Panc1 (cell line): ENCODE data around the gene RER1. TPM values are rescaled to one million over a fixed set of nuclear protein-coding genes. Genes with fewer than 3 reads are reported as not detected.

ENCODE experiments used
- ATAC-seq: fragments of 200-7000 bp; cut with Tn5 transposase; 2 replicates; pipeline ENCODE4 v1.9.1; 2020; ENCODE audit warnings: mild to moderate bottlenecking, moderate library complexity
- BruUV-seq: library from RNA; stranded (reverse); fragments of 400-500 nt; replicated peaks from 2 replicates; lab custom pipeline; 2021; lab: Mats Ljungman, UMichigan
- CTCF ChIA-PET: fragments of 300-600 bp; sonication (Branson Sonifier 250); formaldehyde crosslinking; loops from one replicate; lab custom pipeline; 2022; ENCODE audit warnings: antibody characterized with exemption; lab: Charles Lee
- POLR2A ChIA-PET: fragments of 300-600 bp; sonication (Branson Sonifier 250); formaldehyde crosslinking; loops from one replicate; lab custom pipeline; 2022; ENCODE audit warnings: antibody characterized with exemption; lab: Charles Lee
- DNase-seq: peaks from one replicate; pipeline ENCODE4 v3.0.0-alpha.2; 2010; ENCODE audit warnings: low read depth, low spot score
- H3K27ac ChIP-seq: 2 replicates; pipeline ENCODE4 v1.5.1; 2011; ENCODE audit warnings: mild to moderate bottlenecking, low read length, inconsistent platforms
- H3K27me3 ChIP-seq: fragments of 200-500 bp; sonication (Bioruptor generic); 2 replicates; pipeline ENCODE4 v1.6.0; 2014; ENCODE audit warnings: low read length, inconsistent platforms; ENCODE audit not compliant: control insufficient read depth, insufficient read depth
- H3K36me3 ChIP-seq: fragments of 200-500 bp; sonication (Bioruptor generic); 2 replicates; pipeline ENCODE4 v1.5.1; 2014; ENCODE audit warnings: inconsistent platforms, mild to moderate bottlenecking, low read length, moderate library complexity; ENCODE audit not compliant: control insufficient read depth, insufficient read depth
- H3K4me1 ChIP-seq: 2 replicates; pipeline ENCODE4 v1.5.1; 2011; ENCODE audit warnings: inconsistent platforms, mild to moderate bottlenecking, low read length, moderate library complexity; ENCODE audit not compliant: control insufficient read depth, insufficient read depth
- H3K4me3 ChIP-seq, 2 experiments: 2 replicates each; pipeline ENCODE4 v1.5.1; 2011 to 2012; ENCODE audit warnings: low read depth in 2 of 2, low read length in 2 of 2, mild to moderate bottlenecking in 2 of 2, inconsistent platforms in 1 of 2, moderate library complexity in 1 of 2
- H3K9me3 ChIP-seq: fragments of 200-500 bp; sonication (Bioruptor generic); 2 replicates; pipeline ENCODE4 v1.5.1; 2014; ENCODE audit warnings: low read depth, mild to moderate bottlenecking, inconsistent platforms, low read length, moderate library complexity; ENCODE audit not compliant: control insufficient read depth, insufficient read depth
- CTCF ChIP-seq: fragments of 450-650 bp; IDR thresholded peaks from 2 replicates; pipeline ENCODE4 v1.5.1; 2017; ENCODE audit warnings: mild to moderate bottlenecking
- POLR2AphosphoS5 ChIP-seq: IDR thresholded peaks from 2 replicates; pipeline ENCODE4 v1.6.1; 2012; ENCODE audit warnings: mild to moderate bottlenecking, low read depth, low read length, moderate library complexity
- REST ChIP-seq, 2 experiments: IDR thresholded peaks; 2 replicates each; pipeline ENCODE4 v1.6.1; 2011 to 2012; ENCODE audit warnings: low read depth in 2 of 2, control low read depth in 1 of 2, low read length in 1 of 2, mild to moderate bottlenecking in 1 of 2, moderate library complexity in 1 of 2; ENCODE audit not compliant: insufficient read depth in 1 of 2
- SIN3A ChIP-seq: IDR thresholded peaks from 2 replicates; pipeline ENCODE4 v1.6.1; 2012; ENCODE audit warnings: low read depth, mild to moderate bottlenecking, low read length, moderate library complexity, borderline replicate concordance; ENCODE audit not compliant: insufficient read depth
- TCF7L2 ChIP-seq: IDR thresholded peaks from 2 replicates; pipeline ENCODE4 v1.6.1; 2011; ENCODE audit warnings: mild to moderate bottlenecking, low read depth, low read length, inconsistent platforms
- in situ Hi-C: cut with HindIII; loops from 2 replicates; pipeline ENCODE4 v1.10.0; 2016; ENCODE audit warnings: low sequenced_read_pairs, low pct_unique_long_range_greater_than_20kb
- intact Hi-C: fragments of 100-400 bp; cut with micrococcal nuclease; formaldehyde crosslinking; loops from one replicate; pipeline ENCODE4 v1.10.0; 2022; ENCODE audit not compliant: unreplicated experiment
- total RNA-seq: library from RNA; stranded (reverse); gene quantifications from one replicate; pipeline ENCODE4 v1.2.1, GENCODE V29; 2021; ENCODE audit not compliant: unreplicated experiment

RER1 gene
- total RNA-seq, 1 experiment from 2014 or later = 235 TPM

- Histone ChIP-seq H3K4me1 (peaks cover 5% of the 10 kb centered on the region; the same call in 1 of the 2 replicates), H3K4me3 (no peak overlapping the region), H3K27ac (no peak overlapping the region), H3K27me3 (no peaks in the 10 kb centered on the region), H3K9me3 (no peaks in the 10 kb centered on the region), H3K36me3 (no peaks in the 10 kb centered on the region)
- DNase-seq (peak; percentile 30), ATAC-seq (peak; percentile 90)
- TF ChIP-seq CTCF = peak; percentile 96
- no peak; the same call in 1 of the 2 replicates for TF ChIP-seq POLR2AphosphoS5
- intact Hi-C loops (loop anchor here (2.0 kb wide), 1 partner anchor 187 kb away; the partner anchor contains the start of gene FAAP20), in situ Hi-C loops (no loop called here)
- no TSS peak for BruUV-seq
- CTCF ChIA-PET = interaction anchor here (0.5 to 2.2 kb wide), 15 partner anchors 10 to 655 kb away, joined by 3 to 38 read pairs (median 3); partner anchors contain the start of genes FAAP20 and RER1
- POLR2A ChIA-PET = interaction anchor here (0.6 to 1.0 kb wide), 2 partner anchors 164 to 187 kb away, joined by 3 to 5 read pairs; partner anchors contain the start of gene FAAP20
Measured at GRCh38 chr1:2381741-2382620, 9.7 kb upstream of the RER1 start.

GRCh38 chr1:2382621-2383361 is 8.8 kb upstream of the RER1 start:
- intact Hi-C loops = no loop called here
- BruUV-seq = no TSS peak

GRCh38 chr1:2383576-2383975 is 8.1 kb upstream of the RER1 start:
- POLR2A ChIA-PET = no interaction called here
- Histone ChIP-seq H3K27me3 (no peaks in the 10 kb centered on the region), H3K27ac (no peak overlapping the region), H3K36me3 (no peaks in the 10 kb centered on the region), H3K9me3 (no peaks in the 10 kb centered on the region), H3K4me1 (peaks cover 5% of the 10 kb centered on the region; the same call in 1 of the 2 replicates), H3K4me3 (no peak overlapping the region)
- in situ Hi-C loops (no loop called here), intact Hi-C loops (no loop called here)
- no peak for DNase-seq
- TF ChIP-seq CTCF = no peak
- TF ChIP-seq TCF7L2 = no peak
- TF ChIP-seq REST (IDR thresholded peaks at IDR 0.05; ENCODE audit: insufficient read depth in 1 of 2, low read depth in 2 of 2, low read length in 1 of 2) = no peak
- TF ChIP-seq SIN3A = no peak
- no peak for TF ChIP-seq POLR2AphosphoS5
- BruUV-seq = TSS peak; percentile 58
- CTCF ChIA-PET = interaction anchor here (0.7 to 1.1 kb wide), 2 partner anchors 189 to 209 kb away, joined by 3 read pairs; partner anchors contain the start of gene FAAP20
- no peak for ATAC-seq

More at GRCh38 chr1:2382621-2383361, 8.8 kb upstream of the RER1 start:
- H3K27ac ChIP-seq = no peak overlapping the region
- no peak for DNase-seq
- peak; percentile 74 for ATAC-seq
- H3K27me3 ChIP-seq = no peaks in the 10 kb centered on the region
- ChIA-PET POLR2A (interaction anchor here (1.0 kb wide), 1 partner anchor 165 kb away, joined by 3 read pairs; no protein-coding TSS in a partner anchor), CTCF (interaction anchor here (0.9 to 2.2 kb wide), 6 partner anchors 71 to 208 kb away, joined by 3 to 38 read pairs (median 4); partner anchors contain the start of gene FAAP20)
- no peaks in the 10 kb centered on the region for H3K36me3 ChIP-seq
- no peak overlapping the region for H3K4me3 ChIP-seq
- TF ChIP-seq SIN3A = no peak
- no peaks in the 10 kb centered on the region for H3K9me3 ChIP-seq
- H3K4me1 ChIP-seq = peaks cover 5% of the 10 kb centered on the region; the same call in 1 of the 2 replicates
- in situ Hi-C loops = no loop called here
